IMR-90 (cell line): ENCODE measurements around the gene RHBDF2. TPM values are rescaled to one million over a fixed set of nuclear protein-coding genes. Genes with fewer than 3 reads are reported as not detected.

Experiments
- ATAC-seq: fragments of 200-7000 bp; cut with Tn5 transposase; 2 replicates; pipeline ENCODE4 v1.9.1; 2020; ENCODE audit warnings: low read depth, mild to moderate bottlenecking, moderate library complexity
- BruUV-seq: library from RNA; stranded (reverse); fragments of 400-500 nt; replicated peaks from 2 replicates; lab custom pipeline; 2021; lab: Mats Ljungman, UMichigan
- CTCF ChIA-PET: fragments of 300-600 bp; formaldehyde crosslinking; extraction: SDS; loops from one replicate; lab custom pipeline; 2021; ENCODE audit warnings: antibody characterized with exemption; lab: Yijun Ruan, JAX
- POLR2A ChIA-PET: fragments of 300-600 bp; sonication (Branson Sonifier 250); formaldehyde crosslinking; loops from one replicate; lab custom pipeline; 2022; ENCODE audit warnings: antibody characterized with exemption; ENCODE audit not compliant: unreplicated experiment; lab: Charles Lee
- DNase-seq: peaks from one replicate; pipeline ENCODE4 v3.0.0; 2013
- H2AFZ ChIP-seq: replicated peaks from 2 replicates; pipeline ENCODE3; 2013; ENCODE audit warnings: low read length, mild to moderate bottlenecking; ENCODE audit not compliant: poor library complexity
- H2AK5ac ChIP-seq: 2 replicates; pipeline ENCODE4 v1.6.1; 2013; ENCODE audit warnings: low read depth, low read length, inconsistent platforms
- H2AK9ac ChIP-seq: replicated peaks from 2 replicates; pipeline ENCODE3; 2013; ENCODE audit warnings: mild to moderate bottlenecking, low read depth, low read length, moderate library complexity; ENCODE audit not compliant: poor library complexity
- H2BK120ac ChIP-seq: 2 replicates; pipeline ENCODE4 v1.6.1; 2013; ENCODE audit warnings: low read depth, low read length, inconsistent platforms
- H2BK15ac ChIP-seq: 3 replicates; pipeline ENCODE4 v1.6.1; 2013; ENCODE audit warnings: low read depth, low read length, inconsistent platforms
- H2BK20ac ChIP-seq: 2 replicates; pipeline ENCODE4 v1.6.1; 2013; ENCODE audit warnings: low read depth, mild to moderate bottlenecking, inconsistent platforms, low read length, moderate library complexity
- H2BK5ac ChIP-seq: 2 replicates; pipeline ENCODE4 v1.6.1; 2013; ENCODE audit warnings: mild to moderate bottlenecking, low read depth, low read length, inconsistent platforms; ENCODE audit not compliant: poor library complexity, severe bottlenecking
- H3K14ac ChIP-seq: replicated peaks from 2 replicates; pipeline ENCODE4 v1.6.1; 2013; ENCODE audit warnings: low read depth, low read length, inconsistent platforms
- H3K18ac ChIP-seq: 2 replicates; pipeline ENCODE4 v1.6.1; 2013; ENCODE audit warnings: low read depth, low read length, control low read depth
- H3K23ac ChIP-seq: 2 replicates; pipeline ENCODE4 v1.6.1; 2013; ENCODE audit warnings: low read depth, low read length, inconsistent platforms
- H3K27ac ChIP-seq: 2 replicates; pipeline ENCODE4 v1.5.1; 2013; ENCODE audit warnings: mild to moderate bottlenecking, control low read depth, low read length; ENCODE audit not compliant: insufficient read depth
- H3K27me3 ChIP-seq: 2 replicates; pipeline ENCODE4 v1.6.1; 2013; ENCODE audit warnings: low read length; ENCODE audit not compliant: control insufficient read depth, insufficient read depth
- H3K36me3 ChIP-seq: 2 replicates; pipeline ENCODE4 v1.6.1; 2013; ENCODE audit warnings: low read length, mixed read lengths; ENCODE audit not compliant: control insufficient read depth, insufficient read depth
- H3K4ac ChIP-seq: 2 replicates; pipeline ENCODE4 v1.6.1; 2013; ENCODE audit warnings: low read depth, low read length, inconsistent platforms
- H3K4me1 ChIP-seq: 2 replicates; pipeline ENCODE4 v1.6.1; 2013; ENCODE audit warnings: low read length, mixed read lengths; ENCODE audit not compliant: control insufficient read depth, insufficient read depth
- H3K4me2 ChIP-seq: 2 replicates; pipeline ENCODE4 v1.6.1; 2013; ENCODE audit warnings: low read depth, mild to moderate bottlenecking, control low read depth, low read length, moderate library complexity
- H3K4me3 ChIP-seq: 2 replicates; pipeline ENCODE4 v1.5.1; 2013; ENCODE audit warnings: low read depth, mild to moderate bottlenecking, control low read depth, low read length, moderate library complexity; ENCODE audit not compliant: insufficient read depth
- H3K56ac ChIP-seq: 2 replicates; pipeline ENCODE4 v1.6.1; 2013; ENCODE audit warnings: low read length, inconsistent platforms; ENCODE audit not compliant: insufficient read depth; ENCODE audit errors: extremely low read depth
- H3K79me1 ChIP-seq, 2 experiments: 2 replicates each; pipeline ENCODE4 v1.6.1; 2013; ENCODE audit warnings: low read length in 2 of 2, inconsistent platforms in 1 of 2, low read depth in 1 of 2
- H3K9ac ChIP-seq: 2 replicates; pipeline ENCODE4 v1.6.1; 2013; ENCODE audit warnings: low read depth, low read length, control low read depth
- H3K9me1 ChIP-seq: 2 replicates; pipeline ENCODE4 v1.6.1; 2013; ENCODE audit warnings: low read length, inconsistent platforms; ENCODE audit not compliant: insufficient read depth
- H3K9me3 ChIP-seq: 2 replicates; pipeline ENCODE4 v1.6.1; 2013; ENCODE audit warnings: low read length; ENCODE audit not compliant: control insufficient read depth, insufficient read depth
- H4K20me1 ChIP-seq: 2 replicates; pipeline ENCODE4 v1.6.1; 2013; ENCODE audit warnings: low read length, inconsistent platforms; ENCODE audit not compliant: insufficient read depth
- H4K5ac ChIP-seq: 2 replicates; pipeline ENCODE4 v1.6.1; 2013; ENCODE audit warnings: mild to moderate bottlenecking, low read depth, low read length, control low read depth
- H4K8ac ChIP-seq, 2 experiments: 2 replicates each; pipeline ENCODE4 v1.6.1; 2013; ENCODE audit warnings: low read depth in 2 of 2, low read length in 2 of 2, control low read depth in 1 of 2, inconsistent platforms in 1 of 2
- H4K91ac ChIP-seq: 2 replicates; pipeline ENCODE4 v1.6.1; 2013; ENCODE audit warnings: low read depth, low read length, inconsistent platforms; ENCODE audit not compliant: insufficient read depth
- BHLHE40 ChIP-seq: fragments of 150-350 bp; IDR thresholded peaks from 2 replicates; pipeline ENCODE4 v1.6.1; 2016; ENCODE audit warnings: mild to moderate bottlenecking, low read depth, low read length
- CEBPB ChIP-seq: IDR thresholded peaks from 2 replicates; pipeline ENCODE4 v1.6.1; 2012; ENCODE audit warnings: low read depth, low read length, improper control_type of control experiment
- CHD1 ChIP-seq: IDR thresholded peaks from 2 replicates; pipeline ENCODE4 v1.6.1; 2012; ENCODE audit warnings: low read depth, low read length, improper control_type of control experiment
- ELK1 ChIP-seq: fragments of 150-350 bp; IDR thresholded peaks from 2 replicates; pipeline ENCODE4 v1.6.1; 2016; ENCODE audit warnings: low read depth, mild to moderate bottlenecking, low read length, moderate library complexity, borderline replicate concordance
- FOS ChIP-seq: fragments of 150-350 bp; IDR thresholded peaks from 2 replicates; pipeline ENCODE4 v1.6.1; 2016; ENCODE audit warnings: low read depth, low read length
- MAFK ChIP-seq: IDR thresholded peaks from 2 replicates; pipeline ENCODE4 v1.6.1; 2012; ENCODE audit warnings: low read depth, low read length, improper control_type of control experiment
- MAZ ChIP-seq: IDR thresholded peaks from 2 replicates; pipeline ENCODE4 v1.6.1; 2012; ENCODE audit warnings: low read depth, mild to moderate bottlenecking, low read length, improper control_type of control experiment, moderate library complexity, borderline replicate concordance
- MXI1 ChIP-seq: IDR thresholded peaks from 2 replicates; pipeline ENCODE4 v1.6.1; 2012; ENCODE audit warnings: low read depth, mild to moderate bottlenecking, low read length, moderate library complexity, borderline replicate concordance
- NFE2L2 ChIP-seq: fragments of 150-350 bp; IDR thresholded peaks from 2 replicates; pipeline ENCODE4 v1.6.1; 2016; ENCODE audit warnings: low read depth, mild to moderate bottlenecking, low read length
- POLR2A ChIP-seq: IDR thresholded peaks from 2 replicates; pipeline ENCODE4 v1.6.1; 2012; ENCODE audit warnings: mild to moderate bottlenecking, low read depth, low read length
- RAD21 ChIP-seq: IDR thresholded peaks from 2 replicates; pipeline ENCODE4 v1.6.1; 2012; ENCODE audit warnings: low read length, improper control_type of control experiment
- RCOR1 ChIP-seq: IDR thresholded peaks from 2 replicates; pipeline ENCODE4 v1.6.1; 2012; ENCODE audit warnings: mild to moderate bottlenecking, low read length, improper control_type of control experiment; ENCODE audit not compliant: insufficient replicate concordance
- RFX5 ChIP-seq: IDR thresholded peaks from 2 replicates; pipeline ENCODE4 v1.8.0; 2012; ENCODE audit warnings: low read depth, mild to moderate bottlenecking, low read length, moderate library complexity
- SMC3 ChIP-seq: fragments of 150-350 bp; IDR thresholded peaks from 2 replicates; pipeline ENCODE4 v1.6.1; 2016; ENCODE audit warnings: low read depth, mild to moderate bottlenecking, antibody characterized with exemption, low read length, moderate library complexity
- WGBS, 2 experiments: methylation state at CpG; one replicate each; pipeline versions ENCODE4 v1.1.5 to v1.1.7; 2013; ENCODE audit warnings: missing lambda C conversion rate in 2 of 2; ENCODE audit not compliant: insufficient read length in 1 of 2; ENCODE audit errors: extremely low coverage in 2 of 2; 5-methylcytosine and 5-hydroxymethylcytosine counted together
- dilution Hi-C: fragments of 300-500 bp; cut with HindIII; formaldehyde crosslinking; loops from one replicate; pipeline ENCODE4 v1.14.3; 2018; ENCODE audit warnings: low sequenced_read_pairs; ENCODE audit not compliant: unreplicated experiment
- in situ Hi-C: fragments of 300-500 bp; cut with MboI; formaldehyde crosslinking; loops from 3 replicates; pipeline ENCODE4 v1.14.3; 2019; ENCODE audit warnings: low sequenced_read_pairs, inconsistent platforms, mixed read lengths
- intact Hi-C: fragments of 100-400 bp; cut with micrococcal nuclease; formaldehyde crosslinking; loops from 2 replicates; pipeline ENCODE4 v1.10.0; 2022
- polyA plus RNA-seq, 3 experiments: library from polyadenylated mRNA; depleted of rRNA; stranded (reverse); fragments of >200 nt; gene quantifications; 2 replicates each; pipeline ENCODE4 v1.2.3, GENCODE V29; 2012; ENCODE audit warnings: low replicate concordance in 1 of 3
- total RNA-seq: library from RNA; depleted of rRNA; stranded (reverse); fragments of >200 nt; gene quantifications from 2 replicates; pipeline ENCODE4 v1.2.3, GENCODE V29; 2012
- TF ChIP-seq, protein P1 (sequence below): conservative IDR thresholded peaks from 2 replicates; pipeline ENCODE4 v1.5.1; 2012; ENCODE audit warnings: mild to moderate bottlenecking, low read depth, low read length, improper control_type of control experiment

Gene RHBDF2
- total and polyA plus RNA-seq, 2 of the 4 experiments (the other 2 are of a cell fraction) = 1.3 to 8.3 TPM

DNA sequence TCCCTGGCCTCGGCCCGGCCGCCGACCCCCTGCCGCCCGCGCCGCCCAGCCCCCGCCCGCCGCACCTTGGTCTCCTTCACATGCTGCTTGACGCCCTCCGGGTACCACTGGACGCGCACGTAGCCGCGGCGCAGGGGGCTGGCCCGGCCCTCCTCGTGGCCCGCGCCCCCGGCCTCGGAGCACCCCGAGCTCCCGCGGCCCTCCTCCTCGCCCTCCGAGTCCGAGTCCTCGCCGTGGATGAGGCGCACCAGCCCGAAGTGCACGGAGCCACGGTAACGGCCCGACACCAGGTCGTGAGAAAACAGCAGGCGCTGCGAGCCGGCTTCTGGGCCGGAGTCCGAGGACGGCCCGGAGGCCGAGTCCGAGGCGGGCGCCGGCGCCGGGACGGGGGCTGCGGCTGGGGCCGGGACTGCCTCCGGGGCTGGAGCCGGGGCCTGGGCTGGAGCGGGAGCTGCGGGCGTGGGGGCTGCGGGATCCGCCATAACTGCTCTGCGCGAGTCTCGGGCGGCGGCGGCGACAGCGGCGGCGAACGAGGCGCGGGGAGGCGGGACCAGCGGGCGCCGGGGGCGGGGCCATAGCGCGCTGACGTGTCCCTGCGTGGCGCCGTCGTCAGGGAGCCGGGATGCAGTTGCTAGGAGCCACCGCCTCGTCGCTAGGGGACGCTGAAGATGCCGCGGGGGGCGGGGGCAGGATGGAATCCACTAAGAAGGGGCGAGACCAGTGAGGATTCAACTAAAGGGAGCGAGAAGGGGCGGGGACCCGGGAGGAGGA is 48.4 kb downstream of the RHBDF2 start, which contains the start of gene UBE2O:
UBE2O (minus strand) TSS at position 493 of the 771 bp plus-strand sequence; CDS start at position 482, 11 bp downstream.
- Histone ChIP-seq H3K27ac (peak within 1 kb of the TSS; percentile 79), H3K9me1 (peaks cover 19% of the 10 kb centered on the region), H3K79me1 (peaks cover 20 to 46% of the 10 kb centered on the region in 2 experiments; a peak in 3 of 4 replicates), H3K27me3 (no peaks in the 10 kb centered on the region), H3K4ac (peak within 1 kb of the TSS; percentile 74), H2BK5ac (peak within 1 kb of the TSS; percentile 49), H4K5ac (0 out of 2 replicates have a peak within 1 kb of the TSS, but pooled peaks have one; percentile 41), H4K91ac (peak within 1 kb of the TSS; percentile 24; the same call in 1 of the 2 replicates), H3K14ac (peak within 1 kb of the TSS; percentile 75; the same call in 1 of the 2 replicates), H4K8ac (peak within 1 kb of the TSS in 1 of 2 experiments; percentile 49; a peak in 2 of 4 replicates), H2AK9ac (peak within 1 kb of the TSS; percentile 95), H4K20me1 (peaks cover 47% of the 10 kb centered on the region), H3K23ac (peak within 1 kb of the TSS; percentile 87), H3K56ac (no peak within 1 kb of the TSS), H2BK20ac (no peak within 1 kb of the TSS), H2AK5ac (0 out of 2 replicates have a peak within 1 kb of the TSS, but pooled peaks have one; percentile 76), H3K18ac (no peak within 1 kb of the TSS), H2BK15ac (no peak within 1 kb of the TSS), H3K9ac (peak within 1 kb of the TSS; percentile 85), H3K4me1 (peaks cover 11% of the 10 kb centered on the region), H2BK120ac (no peak within 1 kb of the TSS), H3K4me2 (peak within 1 kb of the TSS; percentile 98), H3K36me3 (no peaks in the 10 kb centered on the region), H2AFZ (peak within 1 kb of the TSS; percentile 97), H3K4me3 (peak within 1 kb of the TSS; percentile 87), H3K9me3 (no peaks in the 10 kb centered on the region)
- in situ Hi-C loops = no loop called here
- ChIA-PET CTCF (interaction anchor here (2.4 kb wide), 1 partner anchor 94 kb away, joined by 7 read pairs; no protein-coding TSS in a partner anchor), POLR2A (no interaction called here)
- ATAC-seq = peak; percentile 95
- intact Hi-C loops = loop anchor here (10.0 kb wide), 1 partner anchor 138 kb away; no protein-coding TSS in a partner anchor
- DNase-seq = peak; percentile 80
- dilution Hi-C loops = no loop called here
- WGBS, 2 experiments = 1% methylated on average over 70 of the region's 101 CpGs; no CpG with 5 or more reads in 1 of the 2 experiments
- no TSS peak for BruUV-seq
- TF ChIP-seq RCOR1 (peak; percentile 99), MAZ (peak; percentile 94), SMC3 (no peak), RFX5 (no peak), CHD1 (no peak), FOS (no peak), POLR2A (peak; percentile 74), BHLHE40 (no peak), RAD21 (no peak), MXI1 (peak; percentile 35; the same call in 1 of the 2 replicates), NFE2L2 (no peak), CEBPB (no peak), ELK1 (no peak), MAFK (no peak)
- TF ChIP-seq, protein P1, sequence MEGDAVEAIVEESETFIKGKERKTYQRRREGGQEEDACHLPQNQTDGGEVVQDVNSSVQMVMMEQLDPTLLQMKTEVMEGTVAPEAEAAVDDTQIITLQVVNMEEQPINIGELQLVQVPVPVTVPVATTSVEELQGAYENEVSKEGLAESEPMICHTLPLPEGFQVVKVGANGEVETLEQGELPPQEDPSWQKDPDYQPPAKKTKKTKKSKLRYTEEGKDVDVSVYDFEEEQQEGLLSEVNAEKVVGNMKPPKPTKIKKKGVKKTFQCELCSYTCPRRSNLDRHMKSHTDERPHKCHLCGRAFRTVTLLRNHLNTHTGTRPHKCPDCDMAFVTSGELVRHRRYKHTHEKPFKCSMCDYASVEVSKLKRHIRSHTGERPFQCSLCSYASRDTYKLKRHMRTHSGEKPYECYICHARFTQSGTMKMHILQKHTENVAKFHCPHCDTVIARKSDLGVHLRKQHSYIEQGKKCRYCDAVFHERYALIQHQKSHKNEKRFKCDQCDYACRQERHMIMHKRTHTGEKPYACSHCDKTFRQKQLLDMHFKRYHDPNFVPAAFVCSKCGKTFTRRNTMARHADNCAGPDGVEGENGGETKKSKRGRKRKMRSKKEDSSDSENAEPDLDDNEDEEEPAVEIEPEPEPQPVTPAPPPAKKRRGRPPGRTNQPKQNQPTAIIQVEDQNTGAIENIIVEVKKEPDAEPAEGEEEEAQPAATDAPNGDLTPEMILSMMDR = peak; percentile 65
